Smooth muscle cell (in vitro differentiated cells): ENCODE results near the gene MOK. TPM values are rescaled to one million over a fixed set of nuclear protein-coding genes. Genes with fewer than 3 reads are reported as not detected.
A peak's percentile ranks its signal among the peaks of the same experiment; 100 is the strongest.

Experiments used
- DNase-seq: peaks from one replicate; lab custom pipeline; 2025; ENCODE audit not compliant: unreplicated experiment; lab: John Stamatoyannopoulos, UW
- H2AFZ ChIP-seq: fragments of 200-600 bp; sonication (generic); 2 replicates; pipeline ENCODE4 v1.6.0; 2016; ENCODE audit warnings: antibody characterized with exemption, low read depth, mild to moderate bottlenecking
- H3F3A ChIP-seq: fragments of 200-600 bp; sonication (generic); 2 replicates; pipeline ENCODE4 v1.6.0; 2017; ENCODE audit warnings: antibody characterized with exemption, low read depth
- H3K27ac ChIP-seq: fragments of 200-600 bp; sonication (generic); 2 replicates; pipeline ENCODE4 v1.5.1; 2016; ENCODE audit warnings: low read depth, mild to moderate bottlenecking
- H3K27me3 ChIP-seq: fragments of 200-600 bp; sonication (generic); 2 replicates; pipeline ENCODE4 v1.6.1; 2016; ENCODE audit warnings: low read depth, mild to moderate bottlenecking
- H3K36me3 ChIP-seq: fragments of 200-600 bp; sonication (generic); 2 replicates; pipeline ENCODE4 v1.5.1; 2016; ENCODE audit warnings: low read depth
- H3K4me1 ChIP-seq: fragments of 200-600 bp; sonication (generic); 2 replicates; pipeline ENCODE4 v1.5.1; 2016; ENCODE audit warnings: low read depth
- H3K4me2 ChIP-seq: fragments of 200-600 bp; sonication (generic); 2 replicates; pipeline ENCODE4 v1.6.0; 2016; ENCODE audit warnings: mild to moderate bottlenecking
- H3K4me3 ChIP-seq: fragments of 200-600 bp; sonication (generic); 2 replicates; pipeline ENCODE4 v1.5.1; 2016; ENCODE audit warnings: mild to moderate bottlenecking
- H3K79me2 ChIP-seq: fragments of 200-600 bp; sonication (generic); 2 replicates; pipeline ENCODE4 v1.6.0; 2016; ENCODE audit warnings: low read depth, mild to moderate bottlenecking
- H3K9ac ChIP-seq: fragments of 200-600 bp; sonication (generic); 2 replicates; pipeline ENCODE4 v1.6.0; 2016; ENCODE audit warnings: low read depth
- H3K9me3 ChIP-seq: fragments of 200-600 bp; sonication (generic); replicated peaks from 2 replicates; pipeline ENCODE4 v1.5.1; 2016; ENCODE audit warnings: low read depth
- H4K20me1 ChIP-seq: fragments of 200-600 bp; sonication (generic); 2 replicates; pipeline ENCODE4 v1.6.0; 2016; ENCODE audit warnings: low read depth
- CTCF ChIP-seq: fragments of 200-600 bp; sonication (generic); IDR thresholded peaks from 2 replicates; pipeline ENCODE4 v1.5.1; 2017; ENCODE audit warnings: borderline replicate concordance, mild to moderate bottlenecking, antibody characterized with exemption; ENCODE audit not compliant: insufficient read depth, poor library complexity, severe bottlenecking
- WGBS: methylation state at CpG from one replicate; pipeline ENCODE4 v1.1.7; 2016; ENCODE audit warnings: low lambda C conversion rate; 5-methylcytosine and 5-hydroxymethylcytosine counted together
- polyA plus RNA-seq: library from polyadenylated mRNA; unstranded; fragments of >200 nt; fragmentation: Nextera tagmentation; extraction: Ambion mirVana; gene quantifications from 2 replicates; pipeline ENCODE4 v1.2.1, GENCODE V29; 2016
- total RNA-seq: library from RNA; depleted of rRNA; stranded (reverse); fragments of >200 nt; gene quantifications from 2 replicates; pipeline ENCODE4 v1.2.3, GENCODE V29; 2014

The MOK gene
- total and polyA plus RNA-seq, 2 experiments from 2014 or later: 4.7 to 6.4 TPM

DNA sequence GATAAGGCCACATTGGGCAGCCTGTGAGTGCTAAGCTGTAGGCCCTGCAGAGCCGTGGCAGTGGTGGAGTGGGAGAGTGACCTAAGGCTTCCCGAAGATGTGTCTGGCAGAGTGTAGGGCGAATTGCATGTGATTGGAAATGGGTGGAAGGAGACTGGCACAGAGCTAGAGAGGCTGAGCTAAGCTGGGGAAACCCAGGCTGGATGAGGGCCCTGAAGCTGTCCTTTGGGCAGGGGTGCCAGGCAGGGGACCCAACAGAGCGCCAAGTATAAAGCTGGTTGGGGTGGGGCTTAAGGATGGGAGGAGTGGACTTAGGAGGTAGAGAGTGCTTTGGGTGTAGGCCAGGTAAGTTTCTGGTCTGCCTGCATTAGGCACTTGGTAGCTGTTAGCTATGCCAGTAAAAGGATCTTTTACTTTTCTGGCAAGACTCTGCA is 117.4 kb downstream of the MOK start:
- H3K4me1 ChIP-seq: peaks cover 34% of the 10 kb centered on the region
- H3K36me3 ChIP-seq: no peaks in the 10 kb centered on the region
- H3K4me3 ChIP-seq: no peak overlapping the region
- H3K9me3 ChIP-seq: no peaks in the 10 kb centered on the region
- H3K79me2 ChIP-seq: peaks cover 76% of the 10 kb centered on the region
- H3K4me2 ChIP-seq: peak overlapping the region; percentile 79
- TF ChIP-seq CTCF: no peak
- peak overlapping the region; percentile 90 for H3K27ac ChIP-seq
- 60% methylated on average over 4 of the region's 4 CpGs for WGBS
- no peak overlapping the region for H2AFZ ChIP-seq
- H3K9ac ChIP-seq: peak overlapping the region; percentile 35
- H3F3A ChIP-seq: peaks cover 37% of the 10 kb centered on the region
- H3K27me3 ChIP-seq: no peaks in the 10 kb centered on the region
- DNase-seq: no peak
- H4K20me1 ChIP-seq: peaks cover 93% of the 10 kb centered on the region

DNA sequence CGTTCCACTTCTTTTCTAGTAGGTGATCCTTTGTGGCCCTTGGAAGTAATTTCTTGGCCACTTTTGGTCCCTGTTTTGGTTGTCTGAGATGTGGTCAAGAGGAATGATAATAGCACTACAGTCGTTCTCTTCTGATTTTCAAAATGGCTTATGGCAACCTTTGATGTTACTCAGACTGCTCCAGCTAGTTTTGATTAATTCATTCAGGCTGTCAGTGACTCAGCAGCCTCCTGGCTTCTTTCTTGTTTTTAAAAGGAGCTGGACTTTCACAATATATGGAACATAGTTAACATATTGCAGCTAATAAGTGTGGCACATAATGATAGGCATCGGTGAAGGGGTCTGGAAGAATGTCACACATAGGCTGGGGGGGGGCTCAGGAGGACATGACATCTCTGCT is 117.9 kb downstream of the MOK start:
- DNase-seq: no peak
- peaks cover 76% of the 10 kb centered on the region for H3K79me2 ChIP-seq
- peaks cover 39% of the 10 kb centered on the region for H3K4me1 ChIP-seq
- 0% methylated on average over 3 of the region's 3 CpGs for WGBS
- H2AFZ ChIP-seq: no peak overlapping the region
- no peaks in the 10 kb centered on the region for H3K9me3 ChIP-seq
- H4K20me1 ChIP-seq: peaks cover 94% of the 10 kb centered on the region
- H3K27me3 ChIP-seq: no peaks in the 10 kb centered on the region
- H3K27ac ChIP-seq: peak overlapping the region; percentile 90
- no peak for TF ChIP-seq CTCF
- no peaks in the 10 kb centered on the region for H3K36me3 ChIP-seq
- H3K4me3 ChIP-seq: no peak overlapping the region
- peak overlapping the region; percentile 35 for H3K9ac ChIP-seq
- peak overlapping the region; percentile 79 for H3K4me2 ChIP-seq
- peaks cover 37% of the 10 kb centered on the region for H3F3A ChIP-seq

DNA sequence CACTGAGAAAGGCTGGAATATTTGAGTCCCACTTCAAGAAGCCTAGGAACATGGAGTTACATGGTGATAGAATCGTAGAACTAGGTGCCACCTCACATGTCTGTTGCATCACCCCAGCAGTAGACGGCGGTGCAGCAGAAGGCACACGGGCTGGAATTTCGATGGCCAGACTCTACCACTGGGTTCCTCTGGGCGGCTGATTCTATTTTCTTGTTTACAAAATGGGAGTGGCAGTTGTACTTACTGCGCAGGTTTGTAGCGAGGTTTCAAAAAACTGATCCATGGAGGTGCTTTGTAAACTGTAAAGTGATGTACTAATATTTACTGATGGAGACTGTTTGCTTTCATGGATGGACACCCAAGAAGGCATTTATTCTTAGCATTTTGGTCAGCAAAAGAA is 119.6 kb downstream of the MOK start:
- no peak overlapping the region for H3K4me2 ChIP-seq
- no peaks in the 10 kb centered on the region for H3K9me3 ChIP-seq
- no peak overlapping the region for H3K27ac ChIP-seq
- no peaks in the 10 kb centered on the region for H3K36me3 ChIP-seq
- DNase-seq: no peak
- TF ChIP-seq CTCF: no peak
- H2AFZ ChIP-seq: no peak overlapping the region
- H4K20me1 ChIP-seq: peaks cover 94% of the 10 kb centered on the region
- peaks cover 37% of the 10 kb centered on the region for H3F3A ChIP-seq
- H3K27me3 ChIP-seq: no peaks in the 10 kb centered on the region
- 92% methylated on average over 8 of the region's 8 CpGs for WGBS
- H3K4me3 ChIP-seq: no peak overlapping the region
- H3K9ac ChIP-seq: no peak overlapping the region
- peaks cover 46% of the 10 kb centered on the region for H3K4me1 ChIP-seq
- peaks cover 76% of the 10 kb centered on the region for H3K79me2 ChIP-seq

DNA sequence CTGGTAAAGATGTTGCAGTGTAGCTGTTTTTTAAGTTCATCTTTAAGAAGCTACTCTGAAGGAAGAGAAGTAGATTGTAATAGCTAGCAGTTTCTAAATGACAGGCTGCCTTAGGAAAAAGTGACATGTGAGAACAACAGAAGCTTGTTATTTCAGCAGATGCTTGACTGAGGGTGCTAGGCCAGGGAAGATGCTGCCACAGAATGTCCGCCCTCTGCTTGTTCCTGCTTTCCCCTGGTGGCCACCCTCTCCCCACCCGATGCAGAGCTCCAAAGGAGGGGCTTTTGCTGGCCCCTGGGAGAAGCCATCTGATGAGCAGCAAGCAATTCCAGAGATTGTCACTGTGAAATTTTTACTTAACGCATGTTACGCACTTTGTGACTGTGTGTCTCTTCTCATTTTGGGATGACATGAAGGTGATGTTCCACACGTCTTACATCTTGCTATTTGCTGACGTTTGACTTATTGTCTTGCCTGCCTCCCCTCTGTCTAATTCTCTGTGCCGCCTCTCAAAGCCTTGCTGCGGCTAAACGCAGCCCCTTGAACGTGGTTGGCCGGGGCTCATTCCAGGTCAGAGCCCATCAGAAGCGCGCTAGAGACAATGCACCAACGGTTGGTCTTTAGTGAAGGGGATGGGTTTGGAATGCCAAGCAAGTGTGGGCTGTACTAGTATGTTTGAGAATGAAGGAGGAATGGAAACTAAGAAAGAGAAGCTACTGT is 120.5 kb downstream of the MOK start:
- no peak overlapping the region for H3K4me2 ChIP-seq
- WGBS: 90% methylated on average over 14 of the region's 14 CpGs
- peaks cover 46% of the 10 kb centered on the region for H3K4me1 ChIP-seq
- H3K36me3 ChIP-seq: no peaks in the 10 kb centered on the region
- H2AFZ ChIP-seq: no peak overlapping the region
- H3K9ac ChIP-seq: no peak overlapping the region
- no peaks in the 10 kb centered on the region for H3K27me3 ChIP-seq
- H3K27ac ChIP-seq: no peak overlapping the region
- peaks cover 31% of the 10 kb centered on the region for H3F3A ChIP-seq
- H3K4me3 ChIP-seq: no peak overlapping the region
- peaks cover 76% of the 10 kb centered on the region for H3K79me2 ChIP-seq
- H3K9me3 ChIP-seq: no peaks in the 10 kb centered on the region
- H4K20me1 ChIP-seq: peaks cover 95% of the 10 kb centered on the region
- TF ChIP-seq CTCF: no peak
- no peak for DNase-seq
